Kidney epithelial cell (primary cell): ENCODE data around the gene OGFOD3. TPM values are rescaled to one million over a fixed set of nuclear protein-coding genes. Genes with fewer than 3 reads are reported as not detected.
"Not testable (repeated sequence)": the region's sequence is repeated elsewhere in the genome, so short reads cannot be mapped to it uniquely, and the experiment has no call there.

Experiments used
- DNase-seq: peaks from one replicate; pipeline ENCODE4 v3.0.0-alpha.2; 2010; ENCODE audit warnings: low read depth
- H3K27me3 ChIP-seq: 2 replicates; pipeline ENCODE4 v1.6.0; 2011; ENCODE audit warnings: low read length; ENCODE audit not compliant: control insufficient read depth, insufficient read depth
- H3K36me3 ChIP-seq: 2 replicates; pipeline ENCODE4 v1.5.1; 2011; ENCODE audit warnings: low read length; ENCODE audit not compliant: control insufficient read depth, insufficient read depth
- H3K4me3 ChIP-seq: 2 replicates; pipeline ENCODE4 v1.5.1; 2011; ENCODE audit warnings: low read depth, mild to moderate bottlenecking, control low read depth, low read length
- CTCF ChIP-seq: IDR thresholded peaks from 2 replicates; pipeline ENCODE4 v1.5.1; 2011; ENCODE audit warnings: mild to moderate bottlenecking, moderate library complexity, low read length, control low read depth, inconsistent platforms; ENCODE audit not compliant: insufficient read depth, poor library complexity, severe bottlenecking
- total RNA-seq: library from RNA; depleted of rRNA; stranded (reverse); fragments of >200 nt; gene quantifications from 2 replicates; pipeline ENCODE4 v1.2.3, GENCODE V29; 2015

The OGFOD3 gene
- total RNA-seq, 1 donor from 2014 or later, result 29.8 TPM

- DNase-seq, result no peak
- peaks cover 30% of the 10 kb centered on the region for H3K27me3 ChIP-seq
- no peak for TF ChIP-seq CTCF
- no peaks in the 10 kb centered on the region for H3K36me3 ChIP-seq
- H3K4me3 ChIP-seq, result no peak overlapping the region
Measured at GRCh38 chr17:82366749-82367148, 51.6 kb downstream of the OGFOD3 start.

- Histone ChIP-seq H3K4me3 (no peak overlapping the region), H3K27me3 (peaks cover 20% of the 10 kb centered on the region), H3K36me3 (no peaks in the 10 kb centered on the region)
- no peak for DNase-seq
- no peak for TF ChIP-seq CTCF
Measured at GRCh38 chr17:82365606-82366295, 52.6 kb downstream of the OGFOD3 start.

GRCh38 chr17:82361885-82362633 lies 56.3 kb downstream of the OGFOD3 start:
- Histone ChIP-seq H3K4me3 (no peak overlapping the region), H3K36me3 (no peaks in the 10 kb centered on the region), H3K27me3 (peaks cover 14% of the 10 kb centered on the region)
- TF ChIP-seq CTCF, result no peak
- no peak for DNase-seq

- H3K36me3 ChIP-seq, H3K4me3 ChIP-seq, DNase-seq, H3K27me3 ChIP-seq: not testable (repeated sequence)
Measured at GRCh38 chr17:82359451-82360074, 58.8 kb downstream of the OGFOD3 start.

GRCh38 chr17:82358465-82359350 lies 59.7 kb downstream of the OGFOD3 start, which contains the start of gene TEX19:
Gene TEX19 (plus strand): TSS chr17:82359247. CDS start chr17:82362151, 2,904 bp downstream.
- TF ChIP-seq CTCF, result no peak
- H3K27me3 ChIP-seq, result peaks cover 9% of the 10 kb centered on the region
- no peak within 1 kb of the TSS for H3K4me3 ChIP-seq
- no peak for DNase-seq
- H3K36me3 ChIP-seq, result no peaks in the 10 kb centered on the region
